HG03469 (cell line): ENCODE measurements around the gene KCNG2.

ENCODE experiments used
- ATAC-seq: cut with Tn5 transposase; IDR thresholded peaks from one replicate; pipeline ENCODE4 v1.9.1; 2021; ENCODE audit warnings: mild to moderate bottlenecking, moderate library complexity, moderate number of reproducible peaks; ENCODE audit not compliant: unreplicated experiment

The KCNG2 gene

GRCh38 chr18:79934311-79935097, 136.8 kb downstream of the KCNG2 start:
- no peak for ATAC-seq

GRCh38 chr18:79935098-79935480, 137.4 kb downstream of the KCNG2 start:
- ATAC-seq, result no peak

GRCh38 chr18:79935499-79935898, 137.8 kb downstream of the KCNG2 start:
- ATAC-seq, result no peak

GRCh38 chr18:79935925-79936324, 138.2 kb downstream of the KCNG2 start:
- ATAC-seq, result no peak

GRCh38 chr18:79936641-79937040, 138.9 kb downstream of the KCNG2 start:
- no peak for ATAC-seq

- no peak for ATAC-seq
Observed at GRCh38 chr18:79937103-79937860, 139.5 kb downstream of the KCNG2 start.

- ATAC-seq, result no peak
Observed at GRCh38 chr18:79938196-79938595, 140.5 kb downstream of the KCNG2 start.

- no peak for ATAC-seq
Observed at GRCh38 chr18:79939096-79939495, 141.4 kb downstream of the KCNG2 start.

- no peak for ATAC-seq
Observed at GRCh38 chr18:79940126-79940813, 142.5 kb downstream of the KCNG2 start.

- ATAC-seq, result no peak
Observed at GRCh38 chr18:79940814-79941472, 143.2 kb downstream of the KCNG2 start.

- ATAC-seq, result no peak
Observed at GRCh38 chr18:79941473-79942119, 143.9 kb downstream of the KCNG2 start.

GRCh38 chr18:79942211-79942610, 144.5 kb downstream of the KCNG2 start:
- no peak for ATAC-seq

- no peak for ATAC-seq
Observed at GRCh38 chr18:79942786-79943607, 145.3 kb downstream of the KCNG2 start.

- no peak for ATAC-seq
Observed at GRCh38 chr18:79943608-79944125, 145.9 kb downstream of the KCNG2 start.

- peak; percentile 61 for ATAC-seq
Observed at GRCh38 chr18:79944126-79944731, 146.5 kb downstream of the KCNG2 start.

- no peak for ATAC-seq
Observed at GRCh38 chr18:79944746-79945117, 147.0 kb downstream of the KCNG2 start.

- no peak for ATAC-seq
Observed at GRCh38 chr18:79945118-79946042, 147.6 kb downstream of the KCNG2 start.
